K562 (cell line): Measurements from ENCODE around the gene ZBTB20. TPM values are rescaled to one million over a fixed set of nuclear protein-coding genes. Genes with fewer than 3 reads are reported as not detected.

Experiments used
- ATAC-seq: fragments of 200-7000 bp; cut with Tn5 transposase; 3 replicates; pipeline ENCODE4 v1.9.1; 2020; ENCODE audit warnings: moderate library complexity
- BruUV-seq: library from RNA; stranded (reverse); fragments of 400-500 nt; replicated peaks from 2 replicates; lab custom pipeline; 2021; lab: Mats Ljungman, UMichigan
- CTCF ChIA-PET: fragments of 300-600 bp; formaldehyde crosslinking; extraction: SDS; loops from one replicate; lab custom pipeline; 2021; ENCODE audit warnings: low intra/inter-chr PET ratio; lab: Yijun Ruan, JAX
- POLR2A ChIA-PET: fragments of 300-600, 350-650 bp; sonication (Branson Sonifier 250); formaldehyde crosslinking; extraction: SDS; loops from one replicate; lab custom pipeline; 2021; ENCODE audit warnings: antibody characterized with exemption, inconsistent platforms; lab: Yijun Ruan, JAX
- DNase-seq, 4 experiments: peaks; one replicate each; pipeline versions ENCODE4 v3.0.0 to v3.0.0-alpha.2; 2011 to 2018; ENCODE audit warnings: low spot score in 3 of 4, mixed read lengths in 3 of 4; ENCODE audit errors: extremely low read depth in 1 of 4
- FAIRE-seq: peaks from 2 replicates; lab custom pipeline; 2011; peaks lifted over from hg19 to GRCh38; lab: Jason Lieb, UNC
- H2AFZ ChIP-seq: 2 replicates; pipeline ENCODE4 v1.6.0; 2011; ENCODE audit warnings: low read depth, low read length, control low read depth, inconsistent platforms
- H3K27ac ChIP-seq: fragments of 200-600 bp; 3 replicates; pipeline ENCODE4 v1.8.0; 2011; ENCODE audit warnings: low read depth, mild to moderate bottlenecking, control low read depth, inconsistent platforms, low read length, moderate library complexity, mixed read lengths; ENCODE audit errors: extremely low read depth
- H3K27me3 ChIP-seq, 2 experiments: fragments of 300-600 bp in 1 of 2; 2 replicates in 1 of 2; 3 replicates in 1 of 2; pipeline versions ENCODE4 v1.6.0 to v1.8.0; 2011; ENCODE audit warnings: inconsistent platforms in 2 of 2, low read length in 2 of 2, mild to moderate bottlenecking in 1 of 2, mixed read lengths in 1 of 2, moderate library complexity in 1 of 2; ENCODE audit not compliant: control insufficient read depth in 2 of 2, insufficient read depth in 2 of 2
- H3K36me3 ChIP-seq: fragments of 300-600 bp; 3 replicates; pipeline ENCODE4 v1.8.0; 2011; ENCODE audit warnings: mild to moderate bottlenecking, low read length, inconsistent platforms; ENCODE audit not compliant: control insufficient read depth, insufficient read depth
- H3K4me1 ChIP-seq, 2 experiments: fragments of 200-600 bp in 1 of 2; replicated peaks in 1 of 2; 2 replicates in 1 of 2; 3 replicates in 1 of 2; pipeline versions ENCODE4 v1.5.1 to v1.8.0; 2011; ENCODE audit warnings: inconsistent platforms in 2 of 2, low read length in 2 of 2, mild to moderate bottlenecking in 1 of 2, mixed read lengths in 1 of 2, moderate library complexity in 1 of 2; ENCODE audit not compliant: control insufficient read depth in 2 of 2, insufficient read depth in 2 of 2
- H3K4me2 ChIP-seq: 2 replicates; pipeline ENCODE4 v1.6.1; 2011; ENCODE audit warnings: low read length, control low read depth, inconsistent platforms, mixed read lengths; ENCODE audit not compliant: insufficient read depth
- H3K4me3 ChIP-seq: fragments of 200-600 bp; sonication (generic), shearing (Covaris generic); 2 replicates; pipeline ENCODE4 v1.5.1; 2016; ENCODE audit warnings: control low read depth, inconsistent platforms
- H3K79me2 ChIP-seq: fragments of 200-600 bp; 3 replicates; pipeline ENCODE4 v1.8.0; 2011; ENCODE audit warnings: low read length, inconsistent platforms; ENCODE audit not compliant: control insufficient read depth, insufficient read depth
- H3K9ac ChIP-seq, 2 experiments: 2 replicates each; pipeline versions ENCODE4 v1.6.0 to v1.6.1; 2011; ENCODE audit warnings: low read depth in 2 of 2, low read length in 2 of 2, control low read depth in 1 of 2, inconsistent platforms in 1 of 2, mild to moderate bottlenecking in 1 of 2, mixed read lengths in 1 of 2; ENCODE audit not compliant: insufficient read depth in 1 of 2
- H3K9me1 ChIP-seq: one replicate; pipeline ENCODE4 v1.6.0; 2011; ENCODE audit warnings: inconsistent platforms, mild to moderate bottlenecking, low read length, moderate library complexity; ENCODE audit not compliant: control insufficient read depth, insufficient read depth
- H3K9me3 ChIP-seq: replicated peaks from 2 replicates; pipeline ENCODE4 v1.5.1; 2011; ENCODE audit warnings: low read depth, low read length, inconsistent platforms; ENCODE audit not compliant: control insufficient read depth, insufficient read depth
- H4K20me1 ChIP-seq: replicated peaks from 2 replicates; pipeline ENCODE4 v1.6.1; 2011; ENCODE audit warnings: low read length, inconsistent platforms, mixed read lengths; ENCODE audit not compliant: control insufficient read depth, insufficient read depth
- E4F1 ChIP-seq: fragments of 250-450 bp; sonication (Bioruptor Pico); IDR thresholded peaks from 2 replicates; pipeline ENCODE4 v1.5.0; 2021; ENCODE audit warnings: mild to moderate bottlenecking, borderline replicate concordance
- GATA2 ChIP-seq: sonication (generic); formaldehyde crosslinking; IDR thresholded peaks from 2 replicates; pipeline ENCODE4 v1.4.0; 2020; ENCODE audit warnings: mild to moderate bottlenecking, missing genetic modification reagents
- PRPF4 ChIP-seq: fragments of 200-400 bp; formaldehyde crosslinking; IDR thresholded peaks from one replicate; pipeline ENCODE4 v1.6.1; 2017; ENCODE audit warnings: low read length, low read depth, mild to moderate bottlenecking; ENCODE audit not compliant: insufficient read depth, poor library complexity, severe bottlenecking
- RBBP5 ChIP-seq: fragments of 200-600 bp; sonication (generic); IDR thresholded peaks from 2 replicates; pipeline ENCODE4 v1.6.1; 2012; ENCODE audit warnings: borderline replicate concordance, mild to moderate bottlenecking, low read length, control low read depth, inconsistent platforms; ENCODE audit not compliant: insufficient read depth, poor library complexity, severe bottlenecking
- WGBS: fragments of 100-300 bp; shearing (Covaris generic); methylation state at CpG from one replicate; pipeline ENCODE4 v1.1.6; 2016; ENCODE audit warnings: low coverage, mixed read lengths; ENCODE audit not compliant: insufficient coverage; ENCODE audit errors: missing lambda C conversion rate; 5-methylcytosine and 5-hydroxymethylcytosine counted together
- in situ Hi-C: fragments of 300-500 bp; cut with MboI; formaldehyde crosslinking; loops from 4 replicates; pipeline ENCODE4 v1.15.0; 2018; ENCODE audit warnings: inconsistent platforms, mixed read lengths
- intact Hi-C: fragments of 100-400 bp; cut with micrococcal nuclease; formaldehyde crosslinking; loops from 2 replicates; pipeline ENCODE4 v1.14.2; 2022
- polyA plus RNA-seq, 8 experiments: library from polyadenylated mRNA; depleted of rRNA in 4 of 8; stranded (reverse) in 5 of 8; unstranded in 3 of 8; fragments of >200 nt; fragmentation: Nextera tagmentation in 2 of 8; fragmentation: Illumina TruSeq in 1 of 8; extraction: Ambion mirVana in 2 of 8; extraction: Trizol in 1 of 8; gene quantifications; 2 replicates each; pipeline versions ENCODE4 v1.2.1 to v1.2.3, GENCODE V29; 2011 to 2014; ENCODE audit warnings: inconsistent platforms in 1 of 8, missing spikeins in 1 of 8
- total RNA-seq, 7 experiments: library from RNA; depleted of rRNA in 6 of 7; stranded (reverse); fragments of >200 nt in 6 of 7; fragmentation: Illumina TruSeq in 2 of 7; extraction: Trizol in 2 of 7; gene quantifications; 2 replicates each; pipeline versions ENCODE4 v1.2.1 to v1.2.3, GENCODE V29; 2011 to 2021; ENCODE audit warnings: low replicate concordance in 1 of 7

ZBTB20 gene
- total and polyA plus RNA-seq, 9 of the 15 experiments (the other 6 are each of a cell fraction or from before 2014, with no cell fraction given) = 0.17 to 1.7 (median 0.45) TPM

- Histone ChIP-seq H3K4me1 (no peaks in the 10 kb centered on the region), H2AFZ (no peak overlapping the region), H3K27ac (no peak overlapping the region), H3K4me3 (no peak overlapping the region), H3K9me3 (no peaks in the 10 kb centered on the region), H4K20me1 (no peaks in the 10 kb centered on the region), H3K27me3 (no peaks in the 10 kb centered on the region), H3K79me2 (no peaks in the 10 kb centered on the region), H3K36me3 (no peaks in the 10 kb centered on the region), H3K9ac (no peak overlapping the region), H3K9me1 (no peaks in the 10 kb centered on the region), H3K4me2 (no peak overlapping the region)
- TF ChIP-seq E4F1 (CRISPR knock-in tag) (no peak), GATA2 (no peak), RBBP5 (no peak), PRPF4 (no peak)
- no peak for FAIRE-seq
- in situ Hi-C loops = no loop called here
- ChIA-PET POLR2A (interaction anchor here (0.8 kb wide), 1 partner anchor 17 kb away, joined by 3 read pairs; the partner anchor contains the start of gene TIGIT), CTCF (no interaction called here)
- no TSS peak for BruUV-seq
- 0% methylated on average over 2 of the region's 2 CpGs for WGBS
- intact Hi-C loops = no loop called here
- no peak for ATAC-seq
- no peak for DNase-seq
Measured at GRCh38 chr3:114310695-114311094, 836.4 kb downstream of the ZBTB20 start.
